H9 (cell line): ENCODE measurements around the gene ZNF124. TPM values are rescaled to one million over a fixed set of nuclear protein-coding genes. Genes with fewer than 3 reads are reported as not detected.

ENCODE experiments used
- DNase-seq: peaks from one replicate; pipeline ENCODE4 v3.0.0-alpha.2; 2017
- H2AFZ ChIP-seq: one replicate; pipeline ENCODE4 v1.6.1; 2013; ENCODE audit warnings: mild to moderate bottlenecking, low read length, control low read depth, moderate library complexity
- H2AK5ac ChIP-seq: 2 replicates; pipeline ENCODE4 v1.6.1; 2013; ENCODE audit warnings: low read length, control low read depth, mixed read lengths; ENCODE audit not compliant: insufficient read length
- H2BK120ac ChIP-seq: one replicate; pipeline ENCODE4 v1.6.1; 2013; ENCODE audit warnings: low read depth, mild to moderate bottlenecking, low read length, control low read depth, inconsistent platforms; ENCODE audit not compliant: poor library complexity, severe bottlenecking
- H2BK12ac ChIP-seq: 2 replicates; pipeline ENCODE4 v1.6.1; 2013; ENCODE audit warnings: low read length, control low read depth, mixed read lengths, low read depth; ENCODE audit not compliant: insufficient read length
- H2BK15ac ChIP-seq: 2 replicates; pipeline ENCODE4 v1.6.1; 2013; ENCODE audit warnings: low read depth, low read length, control low read depth
- H2BK20ac ChIP-seq: one replicate; pipeline ENCODE4 v1.6.1; 2013; ENCODE audit warnings: low read depth, mild to moderate bottlenecking, low read length, control low read depth, inconsistent platforms; ENCODE audit not compliant: poor library complexity, severe bottlenecking
- H2BK5ac ChIP-seq: 2 replicates; pipeline ENCODE4 v1.6.1; 2013; ENCODE audit warnings: low read length, control low read depth, mixed read lengths; ENCODE audit not compliant: insufficient read length
- H3K14ac ChIP-seq: 2 replicates; pipeline ENCODE4 v1.6.1; 2013; ENCODE audit warnings: low read length, control low read depth; ENCODE audit not compliant: insufficient read depth
- H3K18ac ChIP-seq: 2 replicates; pipeline ENCODE4 v1.6.1; 2013; ENCODE audit warnings: low read depth, mild to moderate bottlenecking, mixed read lengths, low read length, control low read depth; ENCODE audit not compliant: insufficient read length
- H3K23ac ChIP-seq: 2 replicates; pipeline ENCODE4 v1.6.1; 2013; ENCODE audit warnings: low read length, control low read depth, mixed read lengths, low read depth; ENCODE audit not compliant: insufficient read length
- H3K23me2 ChIP-seq: 2 replicates; pipeline ENCODE4 v1.6.1; 2013; ENCODE audit warnings: low read depth, mild to moderate bottlenecking, mixed read lengths, low read length, control low read depth; ENCODE audit not compliant: insufficient read length, poor library complexity, severe bottlenecking
- H3K27ac ChIP-seq: 2 replicates; pipeline ENCODE4 v1.5.1; 2013; ENCODE audit warnings: low read length, control low read depth, mixed read lengths, low read depth; ENCODE audit not compliant: insufficient read length
- H3K27me3 ChIP-seq: 2 replicates; pipeline ENCODE4 v1.6.1; 2013; ENCODE audit warnings: low read length, control low read depth, inconsistent platforms; ENCODE audit not compliant: insufficient read depth
- H3K4ac ChIP-seq: 2 replicates; pipeline ENCODE4 v1.6.1; 2013; ENCODE audit warnings: low read depth, mild to moderate bottlenecking, control low read depth, inconsistent platforms, low read length, moderate library complexity
- H3K4me1 ChIP-seq: 2 replicates; pipeline ENCODE4 v1.6.1; 2013; ENCODE audit warnings: low read length, control low read depth, inconsistent platforms; ENCODE audit not compliant: insufficient read depth
- H3K4me2 ChIP-seq: 2 replicates; pipeline ENCODE4 v1.6.1; 2013; ENCODE audit warnings: low read length, control low read depth, mixed read lengths; ENCODE audit not compliant: insufficient read length, insufficient read depth
- H3K56ac ChIP-seq: 2 replicates; pipeline ENCODE4 v1.6.1; 2013; ENCODE audit warnings: low read depth, mild to moderate bottlenecking, mixed read lengths, low read length, control low read depth; ENCODE audit not compliant: insufficient read length
- H3K79me1 ChIP-seq: 2 replicates; pipeline ENCODE4 v1.6.1; 2013; ENCODE audit warnings: low read depth, mild to moderate bottlenecking, moderate library complexity, low read length, control low read depth, inconsistent platforms; ENCODE audit not compliant: insufficient read depth, poor library complexity, severe bottlenecking
- H3K79me2 ChIP-seq: 2 replicates; pipeline ENCODE4 v1.6.1; 2013; ENCODE audit warnings: low read length, control low read depth, inconsistent platforms; ENCODE audit not compliant: insufficient read depth
- H3K9ac ChIP-seq: 2 replicates; pipeline ENCODE4 v1.6.1; 2013; ENCODE audit warnings: low read length, control low read depth, mixed read lengths; ENCODE audit not compliant: insufficient read length; ENCODE audit errors: extremely low read depth
- H3K9me3 ChIP-seq: one replicate; pipeline ENCODE4 v1.6.1; 2013; ENCODE audit warnings: low read depth, low read length, inconsistent platforms; ENCODE audit not compliant: control insufficient read depth
- H3T11ph ChIP-seq: one replicate; pipeline ENCODE4 v1.6.1; 2013; ENCODE audit warnings: mild to moderate bottlenecking, low read length, control low read depth, inconsistent platforms
- H4K20me1 ChIP-seq: one replicate; pipeline ENCODE4 v1.6.1; 2013; ENCODE audit not compliant: control insufficient read depth, insufficient read length, insufficient read depth
- H4K5ac ChIP-seq: 2 replicates; pipeline ENCODE4 v1.6.1; 2013; ENCODE audit warnings: low read depth, mild to moderate bottlenecking, mixed read lengths, low read length, control low read depth; ENCODE audit not compliant: insufficient read length
- H4K8ac ChIP-seq: replicated peaks from 2 replicates; pipeline ENCODE4 v1.6.1; 2013; ENCODE audit warnings: low read length, control low read depth, mixed read lengths, low read depth; ENCODE audit not compliant: insufficient read length
- H4K91ac ChIP-seq: 2 replicates; pipeline ENCODE4 v1.6.1; 2013; ENCODE audit warnings: low read depth, mild to moderate bottlenecking, moderate library complexity, mixed read lengths, low read length, control low read depth; ENCODE audit not compliant: insufficient read length
- H3K27ac Mint-ChIP-seq, 3 experiments: 2 replicates in 2 of 3; 3 replicates in 1 of 3; pipeline ENCODE4 v1.8.0; 2020 to 2021; ENCODE audit warnings: mixed read lengths in 3 of 3, mild to moderate bottlenecking in 1 of 3, moderate library complexity in 1 of 3
- H3K27me3 Mint-ChIP-seq: 2 replicates; pipeline ENCODE4 v1.8.0; 2021; ENCODE audit warnings: low read depth, mild to moderate bottlenecking, moderate library complexity, mixed read lengths
- H3K36me3 Mint-ChIP-seq, 3 experiments: 2 replicates in 2 of 3; 3 replicates in 1 of 3; pipeline ENCODE4 v1.8.0; 2020 to 2021; ENCODE audit warnings: low read depth in 3 of 3, mixed read lengths in 3 of 3; ENCODE audit not compliant: insufficient read depth in 1 of 3
- H3K4me1 Mint-ChIP-seq, 2 experiments: 2 replicates each; pipeline ENCODE4 v1.8.0; 2020; ENCODE audit warnings: mixed read lengths in 2 of 2
- H3K4me3 Mint-ChIP-seq, 2 experiments: 2 replicates in 1 of 2; 3 replicates in 1 of 2; pipeline ENCODE4 v1.8.0; 2020 to 2021; ENCODE audit warnings: mild to moderate bottlenecking in 2 of 2, mixed read lengths in 2 of 2, moderate library complexity in 1 of 2
- H3K9me3 Mint-ChIP-seq, 2 experiments: 2 replicates in 1 of 2; 3 replicates in 1 of 2; pipeline ENCODE4 v1.8.0; 2020; ENCODE audit warnings: mild to moderate bottlenecking in 2 of 2, mixed read lengths in 2 of 2, moderate library complexity in 1 of 2
- WGBS: extraction: QIAGEN DNeasy Blood & Tissue Kit; methylation state at CpG from one replicate; pipeline ENCODE4 v1.1.7; 2013; ENCODE audit warnings: missing lambda C conversion rate, low lambda C conversion rate, mixed read lengths; ENCODE audit not compliant: insufficient read length; ENCODE audit errors: extremely low coverage; 5-methylcytosine and 5-hydroxymethylcytosine counted together
- total RNA-seq: library from RNA; stranded (reverse); gene quantifications from 2 replicates; pipeline ENCODE4 v1.2.1, GENCODE V29; 2021
- TF ChIP-seq, protein P1 (sequence below): fragments of 200-600 bp; sonication (generic); conservative IDR thresholded peaks from 3 replicates; pipeline ENCODE4 v1.8.0; 2021; ENCODE audit warnings: antibody characterized with exemption, mild to moderate bottlenecking

The ZNF124 gene
- total RNA-seq, 1 experiment from 2014 or later: 50.6 TPM

DNA sequence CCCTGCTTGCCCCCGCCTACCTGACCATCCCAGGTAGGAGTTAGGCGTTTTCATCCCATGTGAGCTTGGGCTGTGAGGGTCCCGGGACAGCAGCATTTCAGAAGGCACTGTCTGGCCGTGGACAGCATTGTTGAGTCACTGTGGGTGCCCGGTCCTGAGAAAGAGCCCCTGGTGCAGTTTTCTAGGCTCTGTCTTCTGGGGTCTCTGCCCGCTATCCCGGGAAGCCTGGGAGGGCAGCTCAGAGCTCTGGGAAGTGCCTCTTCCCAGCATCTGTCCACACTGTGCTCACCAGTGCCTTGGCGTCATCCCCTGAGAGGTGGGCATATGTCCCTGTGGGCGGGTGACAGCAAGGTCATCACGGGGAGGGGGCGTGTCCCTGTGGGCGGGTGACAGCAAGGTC lies 56.3 kb downstream of the ZNF124 start:
- peaks cover 32% of the 10 kb centered on the region for H3K27me3 Mint-ChIP-seq
- Histone ChIP-seq H4K20me1 (no peaks in the 10 kb centered on the region), H3K79me2 (no peaks in the 10 kb centered on the region), H3K23ac (no peak overlapping the region), H4K8ac (no peak overlapping the region), H3K4ac (no peak overlapping the region), H4K91ac (no peak overlapping the region), H3K27me3 (peaks cover 3% of the 10 kb centered on the region; the same call in 1 of the 2 replicates), H3K9me3 (no peaks in the 10 kb centered on the region), H3K23me2 (peaks cover 8% of the 10 kb centered on the region), H3K27ac (no peak overlapping the region), H2BK12ac (no peak overlapping the region), H2BK15ac (no peak overlapping the region), H2AK5ac (no peak overlapping the region), H2BK20ac (no peak overlapping the region), H2BK5ac (no peak overlapping the region), H3K14ac (no peak overlapping the region), H3K4me1 (no peaks in the 10 kb centered on the region; the same call in 1 of the 2 replicates), H3T11ph (no peak overlapping the region), H3K56ac (no peak overlapping the region), H3K4me2 (no peak overlapping the region), H3K9ac (no peak overlapping the region), H3K79me1 (no peaks in the 10 kb centered on the region), H2BK120ac (no peak overlapping the region), H2AFZ (no peak overlapping the region), H4K5ac (no peak overlapping the region), H3K18ac (no peak overlapping the region)
- H3K27ac Mint-ChIP-seq: no peak overlapping the region
- DNase-seq: no peak
- WGBS: no CpG with 5 or more reads among the region's 12 CpGs
- peaks cover 0 to 5% of the 10 kb centered on the region in 2 experiments; a peak in 4 of 5 replicates for H3K9me3 Mint-ChIP-seq
- H3K4me1 Mint-ChIP-seq: peaks cover 4 to 11% of the 10 kb centered on the region in 2 experiments
- TF ChIP-seq, protein P1, sequence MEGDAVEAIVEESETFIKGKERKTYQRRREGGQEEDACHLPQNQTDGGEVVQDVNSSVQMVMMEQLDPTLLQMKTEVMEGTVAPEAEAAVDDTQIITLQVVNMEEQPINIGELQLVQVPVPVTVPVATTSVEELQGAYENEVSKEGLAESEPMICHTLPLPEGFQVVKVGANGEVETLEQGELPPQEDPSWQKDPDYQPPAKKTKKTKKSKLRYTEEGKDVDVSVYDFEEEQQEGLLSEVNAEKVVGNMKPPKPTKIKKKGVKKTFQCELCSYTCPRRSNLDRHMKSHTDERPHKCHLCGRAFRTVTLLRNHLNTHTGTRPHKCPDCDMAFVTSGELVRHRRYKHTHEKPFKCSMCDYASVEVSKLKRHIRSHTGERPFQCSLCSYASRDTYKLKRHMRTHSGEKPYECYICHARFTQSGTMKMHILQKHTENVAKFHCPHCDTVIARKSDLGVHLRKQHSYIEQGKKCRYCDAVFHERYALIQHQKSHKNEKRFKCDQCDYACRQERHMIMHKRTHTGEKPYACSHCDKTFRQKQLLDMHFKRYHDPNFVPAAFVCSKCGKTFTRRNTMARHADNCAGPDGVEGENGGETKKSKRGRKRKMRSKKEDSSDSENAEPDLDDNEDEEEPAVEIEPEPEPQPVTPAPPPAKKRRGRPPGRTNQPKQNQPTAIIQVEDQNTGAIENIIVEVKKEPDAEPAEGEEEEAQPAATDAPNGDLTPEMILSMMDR: no peak
- H3K36me3 Mint-ChIP-seq: peaks cover 0 to 2% (median 0%) of the 10 kb centered on the region in 3 experiments; a peak in 1 of 7 replicates
- H3K4me3 Mint-ChIP-seq: no peak overlapping the region
